B cell (primary cell): ENCODE data around the gene DUSP1. TPM values are rescaled to one million over a fixed set of nuclear protein-coding genes. Genes with fewer than 3 reads are reported as not detected.

Experiments used
- ATAC-seq: fragments of 200-7000 bp; cut with Tn5 transposase; one replicate; pipeline ENCODE4 v1.10.0; 2021; ENCODE audit warnings: low read depth, mild to moderate bottlenecking, moderate number of reproducible peaks, moderate library complexity
- CTCF ChIA-PET: fragments of 350-600 bp; sonication (Branson Sonifier 250); formaldehyde crosslinking; loops from one replicate; lab custom pipeline; 2021; ENCODE audit warnings: antibody characterized with exemption, inconsistent platforms; lab: Charles Lee
- POLR2A ChIA-PET: fragments of 350-600 bp; sonication (Branson Sonifier 250); formaldehyde crosslinking; loops from one replicate; lab custom pipeline; 2021; ENCODE audit warnings: antibody characterized with exemption; lab: Charles Lee
- DNase-seq: peaks from one replicate; pipeline ENCODE4 v3.0.0; 2013
- H2AFZ ChIP-seq: 2 replicates; pipeline ENCODE4 v1.6.1; 2012; ENCODE audit warnings: mild to moderate bottlenecking, low read depth, low read length; ENCODE audit not compliant: insufficient read depth, poor library complexity, severe bottlenecking
- H3K27ac ChIP-seq, 2 donors: 1 replicate in 1 of 2; 2 replicates in 1 of 2; pipeline ENCODE4 v1.5.1; 2012 to 2013; ENCODE audit warnings: low read length in 2 of 2, mild to moderate bottlenecking in 2 of 2, moderate library complexity in 1 of 2
- H3K27me3 ChIP-seq, 4 experiments: fragments of 200-600 bp in 1 of 4; sonication (generic) in 1 of 4; replicated peaks in 1 of 4; 1 replicate in 2 of 4; 2 replicates in 2 of 4; pipeline versions ENCODE4 v1.6.1 to v1.7.0; 2013 to 2016; ENCODE audit warnings: low read length in 3 of 4, mild to moderate bottlenecking in 2 of 4, mixed read lengths in 1 of 4, moderate library complexity in 1 of 4; ENCODE audit not compliant: insufficient read depth in 4 of 4, control insufficient read depth in 3 of 4; ENCODE audit errors: control extremely low read depth in 1 of 4
- H3K36me3 ChIP-seq, 2 experiments: replicated peaks in 1 of 2; 1 replicate in 1 of 2; 2 replicates in 1 of 2; pipeline versions ENCODE4 v1.6.1 to v1.7.1; 2013; ENCODE audit warnings: low read length in 1 of 2; ENCODE audit not compliant: insufficient read depth in 2 of 2, control insufficient read depth in 1 of 2; ENCODE audit errors: control extremely low read depth in 1 of 2, extremely low read depth in 1 of 2
- H3K4me1 ChIP-seq, 2 donors: fragments of 200-600 bp in 1 of 2; sonication (generic) in 1 of 2; 1 replicate in 1 of 2; 2 replicates in 1 of 2; pipeline versions ENCODE4 v1.5.1 to v1.6.1; 2013 to 2017; ENCODE audit warnings: low read length in 2 of 2; ENCODE audit not compliant: control insufficient read depth in 2 of 2, insufficient read depth in 2 of 2
- H3K4me2 ChIP-seq: replicated peaks from 2 replicates; pipeline ENCODE3; 2012; ENCODE audit warnings: mild to moderate bottlenecking, low read depth, low read length; ENCODE audit not compliant: poor library complexity, severe bottlenecking
- H3K4me3 ChIP-seq, 5 experiments: fragments of 200-600 bp in 1 of 5; sonication (generic) in 1 of 5; 1 replicate in 3 of 5; 2 replicates in 2 of 5; pipeline versions ENCODE4 v1.5.1 to v1.7.0; 2011 to 2016; ENCODE audit warnings: low read length in 4 of 5, mild to moderate bottlenecking in 4 of 5, low read depth in 2 of 5, control low read depth in 1 of 5, moderate library complexity in 1 of 5; ENCODE audit not compliant: insufficient read depth in 1 of 5; ENCODE audit errors: control extremely low read depth in 1 of 5, extremely low read depth in 1 of 5
- H3K79me2 ChIP-seq: fragments of 200-600 bp; sonication (generic); one replicate; pipeline ENCODE4 v1.6.0; 2016; ENCODE audit warnings: low read length; ENCODE audit not compliant: control insufficient read depth, insufficient read depth
- H3K9ac ChIP-seq: fragments of 200-600 bp; sonication (generic); 2 replicates; pipeline ENCODE4 v1.6.1; 2017; ENCODE audit warnings: mild to moderate bottlenecking, low read length, moderate library complexity
- H3K9me3 ChIP-seq, 3 donors: one replicate each; pipeline versions ENCODE4 v1.6.1 to v1.7.1; 2013; ENCODE audit warnings: low read length in 2 of 3; ENCODE audit not compliant: control insufficient read depth in 2 of 3, insufficient read depth in 1 of 3; ENCODE audit errors: control extremely low read depth in 1 of 3
- H4K20me1 ChIP-seq: 2 replicates; pipeline ENCODE4 v1.6.0; 2012; ENCODE audit warnings: mild to moderate bottlenecking, low read length; ENCODE audit not compliant: insufficient read depth, control insufficient read depth, poor library complexity, severe bottlenecking
- H3K27ac Mint-ChIP-seq: one replicate; pipeline ENCODE4 v1.8.0; 2021; ENCODE audit warnings: mixed read lengths
- H3K27me3 Mint-ChIP-seq: one replicate; pipeline ENCODE4 v1.8.0; 2021; ENCODE audit warnings: mixed read lengths
- H3K4me1 Mint-ChIP-seq: one replicate; pipeline ENCODE4 v1.8.0; 2021; ENCODE audit warnings: mixed read lengths
- H3K4me3 Mint-ChIP-seq: one replicate; pipeline ENCODE4 v1.8.0; 2021; ENCODE audit warnings: mixed read lengths
- H3K9me3 Mint-ChIP-seq: one replicate; pipeline ENCODE4 v1.8.0; 2022; ENCODE audit warnings: mixed read lengths; ENCODE audit not compliant: insufficient read depth
- EZH2 ChIP-seq: IDR thresholded peaks from 2 replicates; pipeline ENCODE4 v1.6.1; 2012; ENCODE audit warnings: borderline replicate concordance, low read depth, mild to moderate bottlenecking, moderate library complexity, low read length; ENCODE audit not compliant: insufficient read depth, poor library complexity, severe bottlenecking
- WGBS: methylation state at CpG from one replicate; pipeline ENCODE4 v1.1.5; 2013; ENCODE audit warnings: missing lambda C conversion rate; ENCODE audit not compliant: insufficient coverage; 5-methylcytosine and 5-hydroxymethylcytosine counted together
- intact Hi-C: fragments of 100-400 bp; cut with micrococcal nuclease; formaldehyde crosslinking; loops from one replicate; pipeline ENCODE4 v1.10.0; 2022
- polyA plus RNA-seq: library from polyadenylated mRNA; depleted of rRNA; stranded (reverse); fragments of >200 nt; gene quantifications from 2 replicates; pipeline ENCODE4 v1.2.3, GENCODE V29; 2012
- total RNA-seq, 2 donors: library from RNA; stranded (reverse); fragments of 120-200 nt in 1 of 2; gene quantifications; 1 replicate in 1 of 2; 2 replicates in 1 of 2; pipeline versions ENCODE4 v1.2.3 to v1.2.4, GENCODE V29; 2013 to 2022
- TF ChIP-seq, protein P1 (sequence below): fragments of 200-600 bp; IDR thresholded peaks from one replicate; pipeline ENCODE4 v1.8.0; 2022; ENCODE audit warnings: antibody characterized with exemption, mild to moderate bottlenecking

Gene DUSP1
- total and polyA plus RNA-seq, 2 donors (not counting 1 experiment from before 2014, with no cell fraction given): 71.2 to 4,228 TPM

DNA sequence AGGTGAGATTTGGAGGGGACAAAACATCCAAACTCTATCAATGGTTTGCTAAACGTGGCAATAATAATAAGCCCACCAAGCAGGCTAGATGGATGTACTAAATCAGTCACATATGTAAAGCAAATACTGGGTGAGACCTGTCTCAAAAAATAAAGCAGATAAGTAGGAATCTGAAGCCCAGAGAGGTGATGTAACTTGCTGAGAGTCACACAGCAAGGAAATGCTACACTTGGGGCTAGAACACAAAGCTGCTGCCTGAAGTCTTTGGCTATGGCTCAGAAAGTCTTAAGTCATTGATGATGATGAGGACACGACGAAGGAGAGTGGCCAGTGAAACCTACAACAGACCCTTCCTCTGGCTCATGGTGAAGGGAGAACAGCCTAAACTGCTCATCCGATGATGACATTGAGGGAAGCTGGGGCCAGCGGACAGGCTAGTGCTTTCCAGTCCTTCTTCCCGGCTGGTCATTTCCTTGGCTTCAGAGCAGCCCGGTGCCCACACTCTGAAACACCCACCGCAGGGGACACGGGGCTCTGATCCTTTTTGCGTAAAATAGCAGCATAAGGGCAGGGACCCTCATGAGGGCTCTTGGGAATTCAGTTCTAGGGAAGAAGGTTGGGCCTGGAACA lies 14.1 kb downstream of the DUSP1 start:
- DNase-seq (no peak), ATAC-seq (no peak)
- no peaks in the 10 kb centered on the region for H3K27me3 ChIP-seq
- no peak for TF ChIP-seq EZH2
- TF ChIP-seq, protein P1, sequence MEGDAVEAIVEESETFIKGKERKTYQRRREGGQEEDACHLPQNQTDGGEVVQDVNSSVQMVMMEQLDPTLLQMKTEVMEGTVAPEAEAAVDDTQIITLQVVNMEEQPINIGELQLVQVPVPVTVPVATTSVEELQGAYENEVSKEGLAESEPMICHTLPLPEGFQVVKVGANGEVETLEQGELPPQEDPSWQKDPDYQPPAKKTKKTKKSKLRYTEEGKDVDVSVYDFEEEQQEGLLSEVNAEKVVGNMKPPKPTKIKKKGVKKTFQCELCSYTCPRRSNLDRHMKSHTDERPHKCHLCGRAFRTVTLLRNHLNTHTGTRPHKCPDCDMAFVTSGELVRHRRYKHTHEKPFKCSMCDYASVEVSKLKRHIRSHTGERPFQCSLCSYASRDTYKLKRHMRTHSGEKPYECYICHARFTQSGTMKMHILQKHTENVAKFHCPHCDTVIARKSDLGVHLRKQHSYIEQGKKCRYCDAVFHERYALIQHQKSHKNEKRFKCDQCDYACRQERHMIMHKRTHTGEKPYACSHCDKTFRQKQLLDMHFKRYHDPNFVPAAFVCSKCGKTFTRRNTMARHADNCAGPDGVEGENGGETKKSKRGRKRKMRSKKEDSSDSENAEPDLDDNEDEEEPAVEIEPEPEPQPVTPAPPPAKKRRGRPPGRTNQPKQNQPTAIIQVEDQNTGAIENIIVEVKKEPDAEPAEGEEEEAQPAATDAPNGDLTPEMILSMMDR: no peak
- no peaks in the 10 kb centered on the region for H3K36me3 ChIP-seq
- no peaks in the 10 kb centered on the region for H4K20me1 ChIP-seq
- no peak overlapping the region for H2AFZ ChIP-seq
- POLR2A ChIA-PET: no interaction called here
- no peak overlapping the region for H3K4me2 ChIP-seq
- WGBS: 97% methylated on average over 7 of the region's 10 CpGs
- H3K9me3 ChIP-seq: no peaks in the 10 kb centered on the region
- peaks cover 13% of the 10 kb centered on the region for H3K27me3 Mint-ChIP-seq
- intact Hi-C loops: no loop called here
- H3K4me3 ChIP-seq: no peak overlapping the region
- CTCF ChIA-PET: no interaction called here
- no peaks in the 10 kb centered on the region for H3K4me1 Mint-ChIP-seq
- no peak overlapping the region for H3K27ac Mint-ChIP-seq
- no peak overlapping the region for H3K9ac ChIP-seq
- H3K4me1 ChIP-seq: no peaks in the 10 kb centered on the region
- H3K4me3 Mint-ChIP-seq: no peak overlapping the region
- no peaks in the 10 kb centered on the region for H3K79me2 ChIP-seq
- H3K27ac ChIP-seq: no peak overlapping the region
- no peaks in the 10 kb centered on the region for H3K9me3 Mint-ChIP-seq

DNA sequence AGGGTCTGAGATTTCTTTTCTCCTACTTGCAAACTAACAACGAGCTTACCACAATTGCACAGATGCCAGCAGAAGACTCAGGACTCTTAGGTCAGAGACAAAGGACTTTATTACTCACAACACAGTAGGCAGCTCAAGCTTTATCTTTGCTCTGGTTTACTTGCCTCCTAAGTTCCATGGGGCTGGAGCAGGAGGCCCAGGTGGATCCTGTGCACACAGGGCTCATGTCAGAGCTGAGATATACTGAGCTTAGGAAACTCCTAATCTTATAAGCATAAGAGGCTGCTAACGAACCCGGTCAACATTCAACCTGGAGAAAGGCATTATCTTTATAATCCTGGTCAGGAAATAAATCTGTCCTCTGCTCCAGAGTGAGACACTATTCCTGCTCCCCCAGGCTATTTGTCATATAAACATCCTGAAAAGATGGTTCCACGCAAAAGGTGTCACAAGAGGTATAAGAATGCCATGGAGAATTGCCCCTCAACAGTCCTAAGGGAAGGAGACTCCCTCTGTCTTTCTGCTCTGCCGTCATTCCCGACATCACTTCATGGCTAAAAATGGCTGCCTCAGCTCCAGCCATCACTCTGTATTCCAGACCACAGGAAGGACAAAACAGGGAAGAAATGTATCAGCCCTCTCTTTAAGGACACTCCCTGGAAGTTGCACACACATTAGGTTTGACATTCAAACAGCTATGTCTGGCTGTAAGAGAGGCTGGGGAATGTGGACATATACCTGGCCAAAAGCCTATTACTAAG lies 16.2 kb downstream of the DUSP1 start:
- no peak overlapping the region for H3K4me3 ChIP-seq
- no peak overlapping the region for H3K4me3 Mint-ChIP-seq
- H3K27ac Mint-ChIP-seq: no peak overlapping the region
- TF ChIP-seq, protein P1: no peak
- no peak for TF ChIP-seq EZH2
- H3K36me3 ChIP-seq: no peaks in the 10 kb centered on the region
- no peak for ATAC-seq
- H3K27ac ChIP-seq: no peak overlapping the region
- H3K4me1 ChIP-seq: peaks cover 3 to 8% of the 10 kb centered on the region in 2 donors
- no peaks in the 10 kb centered on the region for H3K27me3 ChIP-seq
- peaks cover 13% of the 10 kb centered on the region for H3K27me3 Mint-ChIP-seq
- H3K9ac ChIP-seq: no peak overlapping the region
- H2AFZ ChIP-seq: no peak overlapping the region
- no peaks in the 10 kb centered on the region for H3K9me3 Mint-ChIP-seq
- no peak overlapping the region for H3K4me2 ChIP-seq
- POLR2A ChIA-PET: no interaction called here
- H3K9me3 ChIP-seq: no peaks in the 10 kb centered on the region
- no peaks in the 10 kb centered on the region for H3K79me2 ChIP-seq
- CTCF ChIA-PET: interaction anchor here (0.7 to 1.0 kb wide), 2 partner anchors 17 to 38 kb away, joined by 3 read pairs; no protein-coding TSS in a partner anchor
- DNase-seq: no peak
- peaks cover 13% of the 10 kb centered on the region for H3K4me1 Mint-ChIP-seq
- H4K20me1 ChIP-seq: no peaks in the 10 kb centered on the region
- 98% methylated on average over 4 of the region's 6 CpGs for WGBS
- intact Hi-C loops: no loop called here
